ENCODE results near the gene LAMTOR2. TPM values are rescaled to one million over a fixed set of nuclear protein-coding genes. Genes with fewer than 3 reads are reported as not detected.
A peak's percentile ranks its signal among the peaks of the same experiment; 100 is the strongest.

Gene LAMTOR2
- polyA plus RNA-seq, 3 donors: 99.8 to 227 (median 210) TPM

- peak overlapping the region; percentile 24 for H3K9ac ChIP-seq (ENCODE audit: insufficient read depth, low read length, poor library complexity, severe bottlenecking)
- WGBS (ENCODE audit: insufficient coverage): 53% methylated on average over 4 of the region's 9 CpGs
- peak overlapping the region; percentile 17 for H3K4me2 ChIP-seq (replicated peaks; ENCODE audit: extremely low read depth, low read length, poor library complexity, severe bottlenecking)
- no peaks in the 10 kb centered on the region for H3K79me2 ChIP-seq (ENCODE audit: insufficient read depth, low read length)
- intact Hi-C loops (cut with micrococcal nuclease): no loop called here
- DNase-seq: peak in 1 of 3 donors; percentile 40
- H3K27me3 ChIP-seq (ENCODE audit: control insufficient read depth in 2 of 2, insufficient read depth in 2 of 2, low read length in 2 of 2): peaks cover 66 to 100% of the 10 kb centered on the region in 2 donors
- Mint-ChIP-seq H3K4me1 (peaks cover 43% of the 10 kb centered on the region), H3K9me3 (peaks cover 0 to 31% (median 15%) of the 10 kb centered on the region in 7 donors), H3K4me3 (peak overlapping the region in 1 of 2 donors; percentile 90), H3K36me3 (peaks cover 15 to 20% of the 10 kb centered on the region in 2 donors), H3K27ac (peak overlapping the region in 5 of 7 donors; percentile 95 to 98 (median 97)), H3K27me3 (ENCODE audit: low read depth in 3 of 3) (peaks cover 95 to 100% (median 97%) of the 10 kb centered on the region in 3 donors)
- H3K36me3 ChIP-seq (replicated peaks in 1 of 2; ENCODE audit: control insufficient read depth in 1 of 2, insufficient read depth in 2 of 2, low read length in 2 of 2): no peaks in the 10 kb centered on the region
- H2AFZ ChIP-seq (ENCODE audit: insufficient read depth, low read depth, low read length, poor library complexity, severe bottlenecking): no peak overlapping the region
- H3K4me3 ChIP-seq (replicated peaks in 1 of 3; ENCODE audit: low read depth in 2 of 3, low read length in 3 of 3): no peak overlapping the region
- peaks cover 0 to 4% of the 10 kb centered on the region in 2 donors for H3K9me3 ChIP-seq (replicated peaks in 1 of 2; ENCODE audit: control insufficient read depth in 1 of 2, insufficient read depth in 1 of 2, low read length in 2 of 2)
- TF ChIP-seq CTCF (IDR thresholded peaks at IDR 0.05): no peak
- peaks cover 31 to 37% of the 10 kb centered on the region in 2 donors for H3K4me1 ChIP-seq (ENCODE audit: control insufficient read depth in 1 of 2, insufficient read depth in 2 of 2, low read length in 2 of 2)
- peak overlapping the region in 1 of 2 donors; percentile 62 for H3K27ac ChIP-seq (ENCODE audit: low read depth in 1 of 2, low read length in 2 of 2)
- H4K20me1 ChIP-seq (ENCODE audit: insufficient read depth, low read length): no peaks in the 10 kb centered on the region
These were observed 49.0 kb downstream of the LAMTOR2 start for GRCh38 chr1:156103521-156103947.

GRCh38 chr1:156104065-156104810 lies 49.7 kb downstream of the LAMTOR2 start:
- H3K79me2 ChIP-seq (ENCODE audit: insufficient read depth, low read length): no peaks in the 10 kb centered on the region
- H3K4me1 ChIP-seq (ENCODE audit: control insufficient read depth in 1 of 2, insufficient read depth in 2 of 2, low read length in 2 of 2): peaks cover 31 to 37% of the 10 kb centered on the region in 2 donors
- H4K20me1 ChIP-seq (ENCODE audit: insufficient read depth, low read length): no peaks in the 10 kb centered on the region
- 35% methylated on average over 8 of the region's 15 CpGs for WGBS (ENCODE audit: insufficient coverage)
- H3K4me2 ChIP-seq (replicated peaks; ENCODE audit: extremely low read depth, low read length, poor library complexity, severe bottlenecking): no peak overlapping the region
- H3K9me3 ChIP-seq (replicated peaks in 1 of 2; ENCODE audit: control insufficient read depth in 1 of 2, insufficient read depth in 1 of 2, low read length in 2 of 2): peaks cover 0 to 4% of the 10 kb centered on the region in 2 donors
- peak overlapping the region in 1 of 2 donors; percentile 90 for H3K4me3 Mint-ChIP-seq
- peaks cover 96 to 100% (median 97%) of the 10 kb centered on the region in 3 donors for H3K27me3 Mint-ChIP-seq (ENCODE audit: low read depth in 3 of 3)
- H3K4me3 ChIP-seq (replicated peaks in 1 of 3; ENCODE audit: low read depth in 2 of 3, low read length in 3 of 3): no peak overlapping the region
- H3K9ac ChIP-seq (ENCODE audit: insufficient read depth, low read length, poor library complexity, severe bottlenecking): peak overlapping the region; percentile 24
- no peak overlapping the region for H2AFZ ChIP-seq (ENCODE audit: insufficient read depth, low read depth, low read length, poor library complexity, severe bottlenecking)
- TF ChIP-seq CTCF (IDR thresholded peaks at IDR 0.05): no peak
- H3K36me3 Mint-ChIP-seq: peaks cover 15 to 19% of the 10 kb centered on the region in 2 donors
- intact Hi-C loops (cut with micrococcal nuclease): no loop called here
- peaks cover 43% of the 10 kb centered on the region for H3K4me1 Mint-ChIP-seq
- H3K27me3 ChIP-seq (ENCODE audit: control insufficient read depth in 2 of 2, insufficient read depth in 2 of 2, low read length in 2 of 2): peaks cover 66 to 100% of the 10 kb centered on the region in 2 donors
- peak overlapping the region in 1 of 2 donors; percentile 62 for H3K27ac ChIP-seq (ENCODE audit: low read depth in 1 of 2, low read length in 2 of 2)
- H3K9me3 Mint-ChIP-seq: peaks cover 0 to 33% (median 15%) of the 10 kb centered on the region in 7 donors
- H3K27ac Mint-ChIP-seq: peak overlapping the region in 6 of 7 donors; percentile 84 to 98 (median 96)
- peak; percentile 73 to 78 (median 78) for DNase-seq
- no peaks in the 10 kb centered on the region for H3K36me3 ChIP-seq (replicated peaks in 1 of 2; ENCODE audit: control insufficient read depth in 1 of 2, insufficient read depth in 2 of 2, low read length in 2 of 2)

All from CD14-positive monocyte (primary cell).